HG02571 (cell line): ENCODE data around the gene SQOR.

ENCODE experiments used
- ATAC-seq: cut with Tn5 transposase; IDR thresholded peaks from one replicate; pipeline ENCODE4 v1.9.1; 2021; ENCODE audit warnings: mild to moderate bottlenecking, moderate library complexity; ENCODE audit not compliant: unreplicated experiment

Gene SQOR

GRCh38 chr15:45634432-45635190, at the start of gene SQOR:
Gene SQOR, plus strand, starts transcription at chr15:45635029. Its CDS starts 23,895 bp downstream, at chr15:45658924.
- ATAC-seq, result peak; percentile 66

GRCh38 chr15:45585069-45585791, 49.6 kb upstream of the SQOR start:
- no peak for ATAC-seq

GRCh38 chr15:45586125-45586524, 48.7 kb upstream of the SQOR start:
- no peak for ATAC-seq

GRCh38 chr15:45586601-45587094, 48.2 kb upstream of the SQOR start:
- peak; percentile 5 for ATAC-seq

GRCh38 chr15:45587095-45587862, 47.5 kb upstream of the SQOR start, which contains the start of gene BLOC1S6:
Gene BLOC1S6, plus strand, starts transcription at chr15:45587379. Its CDS starts 65 bp downstream, at chr15:45587444.
- ATAC-seq, result peak; percentile 73

- ATAC-seq, result no peak
Measured at GRCh38 chr15:45587863-45588170, 47.0 kb upstream of the SQOR start.

- ATAC-seq, result no peak
Measured at GRCh38 chr15:45588219-45588875, 46.5 kb upstream of the SQOR start.

- ATAC-seq, result no peak
Measured at GRCh38 chr15:45589256-45589655, 45.6 kb upstream of the SQOR start.

- no peak for ATAC-seq
Measured at GRCh38 chr15:45594319-45594718, 40.5 kb upstream of the SQOR start.

GRCh38 chr15:45594835-45595530, 39.8 kb upstream of the SQOR start:
- no peak for ATAC-seq

GRCh38 chr15:45603881-45604280, 30.9 kb upstream of the SQOR start:
- ATAC-seq, result no peak

- ATAC-seq, result no peak
Measured at GRCh38 chr15:45604326-45604725, 30.5 kb upstream of the SQOR start.

GRCh38 chr15:45606413-45606812, 28.4 kb upstream of the SQOR start:
- ATAC-seq, result no peak

- ATAC-seq, result no peak
Measured at GRCh38 chr15:45606841-45607240, 28.0 kb upstream of the SQOR start.

- ATAC-seq, result no peak
Measured at GRCh38 chr15:45611305-45611704, 23.5 kb upstream of the SQOR start.

GRCh38 chr15:45612790-45613415, 21.9 kb upstream of the SQOR start:
- ATAC-seq, result no peak

- ATAC-seq, result no peak
Measured at GRCh38 chr15:45616901-45617323, 17.9 kb upstream of the SQOR start.

- ATAC-seq, result no peak
Measured at GRCh38 chr15:45618813-45619212, 16.0 kb upstream of the SQOR start.

GRCh38 chr15:45628136-45628535, 6.7 kb upstream of the SQOR start:
- no peak for ATAC-seq
